ENCODE measurements around the gene CRB2. TPM values are rescaled to one million over a fixed set of nuclear protein-coding genes. Genes with fewer than 3 reads are reported as not detected.
A peak's percentile ranks its signal among the peaks of the same experiment; 100 is the strongest.

Gene CRB2
- total and polyA plus RNA-seq, 2 donors (not counting 1 experiment from before 2014, with no cell fraction given) = 1.4 to 2.4 TPM

- no peaks in the 10 kb centered on the region for H3K9me3 Mint-ChIP-seq (ENCODE audit: insufficient read depth)
- no peaks in the 10 kb centered on the region for H3K4me1 ChIP-seq (ENCODE audit: control insufficient read depth in 2 of 2, insufficient read depth in 2 of 2, low read length in 2 of 2)
- intact Hi-C loops (cut with micrococcal nuclease) = no loop called here
- no peak overlapping the region for H3K4me2 ChIP-seq (replicated peaks; ENCODE audit: low read depth, low read length, poor library complexity, severe bottlenecking)
- no peak for ATAC-seq (ENCODE audit: low read depth)
- no peak for DNase-seq
- H3K36me3 ChIP-seq (replicated peaks in 1 of 2; ENCODE audit: control extremely low read depth in 1 of 2, control insufficient read depth in 1 of 2, extremely low read depth in 1 of 2, insufficient read depth in 2 of 2, low read length in 1 of 2) = peaks cover 0 to 3% of the 10 kb centered on the region in 2 experiments
- no peak overlapping the region for H3K27ac Mint-ChIP-seq
- no peak overlapping the region for H3K4me3 Mint-ChIP-seq
- no peak overlapping the region for H3K27ac ChIP-seq (ENCODE audit: low read length in 2 of 2)
- 88% methylated on average over 5 of the region's 11 CpGs for WGBS (ENCODE audit: insufficient coverage)
- no peaks in the 10 kb centered on the region for H4K20me1 ChIP-seq (ENCODE audit: control insufficient read depth, insufficient read depth, low read length, poor library complexity, severe bottlenecking)
- H3K9me3 ChIP-seq (ENCODE audit: control extremely low read depth in 1 of 3, control insufficient read depth in 2 of 3, insufficient read depth in 1 of 3, low read length in 2 of 3) = no peaks in the 10 kb centered on the region
- ChIA-PET CTCF (interaction anchor here (0.9 kb wide), 1 partner anchor 12 kb away, joined by 3 read pairs; no protein-coding TSS in a partner anchor), POLR2A (interaction anchor here (0.6 kb wide), 1 partner anchor 166 kb away, joined by 7 read pairs; no protein-coding TSS in a partner anchor)
- no peaks in the 10 kb centered on the region for H3K4me1 Mint-ChIP-seq
- H3K27me3 Mint-ChIP-seq = no peaks in the 10 kb centered on the region
- no peak overlapping the region for H3K9ac ChIP-seq (ENCODE audit: low read length)
- no peak overlapping the region for H2AFZ ChIP-seq (ENCODE audit: insufficient read depth, low read depth, low read length, poor library complexity, severe bottlenecking)
- no peak overlapping the region for H3K4me3 ChIP-seq (ENCODE audit: control extremely low read depth in 1 of 5, extremely low read depth in 1 of 5, insufficient read depth in 1 of 5, low read depth in 2 of 5, low read length in 4 of 5)
- no peaks in the 10 kb centered on the region for H3K79me2 ChIP-seq (ENCODE audit: control insufficient read depth, insufficient read depth, low read length)
- TF ChIP-seq EZH2 (IDR thresholded peaks at IDR 0.05; ENCODE audit: borderline replicate concordance, insufficient read depth, low read depth, low read length, poor library complexity, severe bottlenecking) (no peak), CTCF (IDR thresholded peaks at IDR 0.05) (peak; percentile 41)
- H3K27me3 ChIP-seq (replicated peaks in 1 of 4; ENCODE audit: control extremely low read depth in 1 of 4, control insufficient read depth in 3 of 4, insufficient read depth in 4 of 4, low read length in 3 of 4) = no peaks in the 10 kb centered on the region
These were observed 43.9 kb downstream of the CRB2 start for GRCh38 chr9:123399803-123400378.

GRCh38 chr9:123400926-123401503, 45.0 kb downstream of the CRB2 start:
- intact Hi-C loops (cut with micrococcal nuclease) = no loop called here
- ChIA-PET CTCF (interaction anchor here (0.7 to 1.3 kb wide), 2 partner anchors 755 to 1136 kb away, joined by 3 to 6 read pairs; no protein-coding TSS in a partner anchor), POLR2A (no interaction called here)
- DNase-seq = no peak
- Mint-ChIP-seq H3K27ac (no peak overlapping the region), H3K4me1 (no peaks in the 10 kb centered on the region), H3K9me3 (ENCODE audit: insufficient read depth) (no peaks in the 10 kb centered on the region), H3K27me3 (no peaks in the 10 kb centered on the region), H3K4me3 (no peak overlapping the region)
- Histone ChIP-seq H3K4me2 (replicated peaks; ENCODE audit: low read depth, low read length, poor library complexity, severe bottlenecking) (no peak overlapping the region), H4K20me1 (ENCODE audit: control insufficient read depth, insufficient read depth, low read length, poor library complexity, severe bottlenecking) (no peaks in the 10 kb centered on the region), H3K36me3 (replicated peaks in 1 of 2; ENCODE audit: control extremely low read depth in 1 of 2, control insufficient read depth in 1 of 2, extremely low read depth in 1 of 2, insufficient read depth in 2 of 2, low read length in 1 of 2) (peaks cover 0 to 3% of the 10 kb centered on the region in 2 experiments), H3K9me3 (ENCODE audit: control extremely low read depth in 1 of 3, control insufficient read depth in 2 of 3, insufficient read depth in 1 of 3, low read length in 2 of 3) (no peaks in the 10 kb centered on the region), H3K4me1 (ENCODE audit: control insufficient read depth in 2 of 2, insufficient read depth in 2 of 2, low read length in 2 of 2) (no peaks in the 10 kb centered on the region), H3K9ac (ENCODE audit: low read length) (no peak overlapping the region), H3K27ac (ENCODE audit: low read length in 2 of 2) (no peak overlapping the region), H2AFZ (ENCODE audit: insufficient read depth, low read depth, low read length, poor library complexity, severe bottlenecking) (no peak overlapping the region), H3K27me3 (replicated peaks in 1 of 4; ENCODE audit: control extremely low read depth in 1 of 4, control insufficient read depth in 3 of 4, insufficient read depth in 4 of 4, low read length in 3 of 4) (no peaks in the 10 kb centered on the region), H3K79me2 (ENCODE audit: control insufficient read depth, insufficient read depth, low read length) (no peaks in the 10 kb centered on the region), H3K4me3 (ENCODE audit: control extremely low read depth in 1 of 5, extremely low read depth in 1 of 5, insufficient read depth in 1 of 5, low read depth in 2 of 5, low read length in 4 of 5) (no peak overlapping the region)
- 93% methylated on average over 6 of the region's 13 CpGs for WGBS (ENCODE audit: insufficient coverage)
- TF ChIP-seq EZH2 (IDR thresholded peaks at IDR 0.05; ENCODE audit: borderline replicate concordance, insufficient read depth, low read depth, low read length, poor library complexity, severe bottlenecking) (no peak), CTCF (IDR thresholded peaks at IDR 0.05) (no peak)
- ATAC-seq (ENCODE audit: low read depth) = no peak
